GM19397 (cell line): Measurements from ENCODE around the gene TMEM30A.
A peak's percentile ranks its signal among the peaks of the same experiment; 100 is the strongest.

Source experiments
- ATAC-seq: cut with Tn5 transposase; IDR thresholded peaks from one replicate; pipeline ENCODE4 v1.9.1; 2021; ENCODE audit warnings: mild to moderate bottlenecking, moderate library complexity; ENCODE audit not compliant: unreplicated experiment

TMEM30A gene

GRCh38 chr6:75266716-75267291, 17.8 kb downstream of the TMEM30A start:
- ATAC-seq = no peak

- no peak for ATAC-seq
Observed at GRCh38 chr6:75263401-75263750, 21.2 kb downstream of the TMEM30A start.

GRCh38 chr6:75262716-75263400, 21.7 kb downstream of the TMEM30A start:
- no peak for ATAC-seq

- no peak for ATAC-seq
Observed at GRCh38 chr6:75261299-75261698, 23.3 kb downstream of the TMEM30A start.

GRCh38 chr6:75257343-75258087, 27.1 kb downstream of the TMEM30A start:
- ATAC-seq = no peak

- no peak for ATAC-seq
Observed at GRCh38 chr6:75250552-75250951, 34.0 kb downstream of the TMEM30A start.

GRCh38 chr6:75249837-75250236, 34.8 kb downstream of the TMEM30A start:
- no peak for ATAC-seq

- ATAC-seq = no peak
Observed at GRCh38 chr6:75246386-75246785, 38.2 kb downstream of the TMEM30A start.

GRCh38 chr6:75244063-75244584, 40.5 kb downstream of the TMEM30A start:
- peak; percentile 10 for ATAC-seq

- peak; percentile 97 for ATAC-seq
Observed at GRCh38 chr6:75243333-75244062, 41.1 kb downstream of the TMEM30A start, which contains the start of gene COX7A2. Gene COX7A2 (minus strand): TSS chr6:75243801. CDS start chr6:75243734, 67 bp downstream.

- no peak for ATAC-seq
Observed at GRCh38 chr6:75236630-75237029, 48.0 kb downstream of the TMEM30A start.

- ATAC-seq = no peak
Observed at GRCh38 chr6:75235271-75235670, 49.3 kb downstream of the TMEM30A start.

- no peak for ATAC-seq
Observed at GRCh38 chr6:75234126-75234865, 50.3 kb downstream of the TMEM30A start.

GRCh38 chr6:75233092-75233615, 51.4 kb downstream of the TMEM30A start:
- ATAC-seq = no peak

- ATAC-seq = no peak
Observed at GRCh38 chr6:75230484-75231325, 53.9 kb downstream of the TMEM30A start.

- ATAC-seq = no peak
Observed at GRCh38 chr6:75224303-75224926, 60.2 kb downstream of the TMEM30A start.

GRCh38 chr6:75223428-75223827, 61.2 kb downstream of the TMEM30A start:
- no peak for ATAC-seq

GRCh38 chr6:75222261-75222660, 62.3 kb downstream of the TMEM30A start:
- no peak for ATAC-seq

GRCh38 chr6:75221116-75221515, 63.5 kb downstream of the TMEM30A start:
- ATAC-seq = no peak
